GM12892 (cell line): ENCODE data around the gene APOBEC3F.
"Not testable (repeated sequence)": the region's sequence is repeated elsewhere in the genome, so short reads cannot be mapped to it uniquely, and the experiment has no call there.

Experiments used
- DNase-seq: peaks from one replicate; pipeline ENCODE4 v3.0.0; 2011; ENCODE audit not compliant: insufficient read length
- FAIRE-seq: peaks from 2 replicates; lab custom pipeline; 2011; peaks lifted over from hg19 to GRCh38; lab: Jason Lieb, UNC
- POLR2A ChIP-seq: IDR thresholded peaks from 2 replicates; pipeline ENCODE4 v1.6.1; 2011; ENCODE audit warnings: low read depth, low read length, control low read depth
- POLR2AphosphoS5 ChIP-seq: IDR thresholded peaks from 2 replicates; pipeline ENCODE4 v1.6.1; 2011; ENCODE audit warnings: low read depth, low read length, control low read depth
- TAF1 ChIP-seq: IDR thresholded peaks from 2 replicates; pipeline ENCODE4 v1.6.1; 2011; ENCODE audit warnings: low read depth, mild to moderate bottlenecking, control low read depth, low read length, borderline replicate concordance

Gene APOBEC3F

DNA sequence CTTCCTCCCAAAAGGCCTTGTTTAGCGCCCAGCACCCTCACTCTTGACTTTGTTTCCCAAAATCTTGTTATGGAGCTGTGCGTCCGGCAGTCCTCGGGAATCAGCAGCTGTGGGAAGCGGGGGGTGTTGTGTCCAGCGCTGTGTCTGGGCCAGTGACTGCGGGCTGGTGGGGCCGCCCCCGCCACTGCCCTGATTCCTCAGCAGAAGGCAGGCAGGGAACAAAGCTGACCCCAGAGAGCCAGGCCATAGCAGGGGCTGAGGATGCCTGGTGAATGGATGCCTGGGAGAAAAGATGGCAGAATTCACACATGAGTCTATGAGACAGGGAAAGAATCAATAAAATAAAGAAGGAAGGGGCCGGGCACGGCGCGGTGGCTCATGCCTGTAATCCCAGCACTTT is 24.1 kb upstream of the APOBEC3F start:
- no peak for TF ChIP-seq POLR2A
- TF ChIP-seq POLR2AphosphoS5, result no peak
- no peak for TF ChIP-seq TAF1
- FAIRE-seq, result no peak
- no peak for DNase-seq

DNA sequence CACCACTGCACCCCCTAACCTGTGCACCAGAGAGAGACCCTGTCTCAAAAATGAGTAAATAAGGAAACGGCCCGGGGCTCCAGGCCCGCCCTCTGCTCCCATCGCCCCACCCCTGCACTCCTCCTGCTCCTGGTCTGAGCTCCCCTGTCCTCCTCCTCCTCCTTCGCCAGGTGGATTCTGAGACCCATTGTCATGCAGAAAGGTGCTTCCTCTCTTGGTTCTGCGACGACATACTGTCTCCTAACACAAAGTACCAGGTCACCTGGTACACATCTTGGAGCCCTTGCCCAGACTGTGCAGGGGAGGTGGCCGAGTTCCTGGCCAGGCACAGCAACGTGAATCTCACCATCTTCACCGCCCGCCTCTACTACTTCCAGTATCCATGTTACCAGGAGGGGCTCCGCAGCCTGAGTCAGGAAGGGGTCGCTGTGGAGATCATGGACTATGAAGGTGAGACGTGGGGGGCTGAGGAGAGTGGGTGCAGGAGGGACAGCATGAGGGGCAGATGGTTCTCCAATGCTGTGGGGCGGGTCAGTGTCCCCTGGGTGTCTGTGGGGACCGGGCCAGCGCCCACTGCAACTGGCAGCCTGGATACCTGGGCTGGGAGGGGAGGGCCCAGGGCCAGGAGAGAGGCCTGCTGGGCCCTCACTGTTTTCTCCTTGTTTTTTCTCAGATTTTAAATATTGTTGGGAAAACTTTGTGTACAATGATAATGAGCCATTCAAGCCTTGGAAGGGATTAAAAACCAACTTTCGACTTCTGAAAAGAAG is 22.9 kb upstream of the APOBEC3F start:
- no peak for FAIRE-seq
- no peak for TF ChIP-seq POLR2AphosphoS5
- no peak for DNase-seq

DNA sequence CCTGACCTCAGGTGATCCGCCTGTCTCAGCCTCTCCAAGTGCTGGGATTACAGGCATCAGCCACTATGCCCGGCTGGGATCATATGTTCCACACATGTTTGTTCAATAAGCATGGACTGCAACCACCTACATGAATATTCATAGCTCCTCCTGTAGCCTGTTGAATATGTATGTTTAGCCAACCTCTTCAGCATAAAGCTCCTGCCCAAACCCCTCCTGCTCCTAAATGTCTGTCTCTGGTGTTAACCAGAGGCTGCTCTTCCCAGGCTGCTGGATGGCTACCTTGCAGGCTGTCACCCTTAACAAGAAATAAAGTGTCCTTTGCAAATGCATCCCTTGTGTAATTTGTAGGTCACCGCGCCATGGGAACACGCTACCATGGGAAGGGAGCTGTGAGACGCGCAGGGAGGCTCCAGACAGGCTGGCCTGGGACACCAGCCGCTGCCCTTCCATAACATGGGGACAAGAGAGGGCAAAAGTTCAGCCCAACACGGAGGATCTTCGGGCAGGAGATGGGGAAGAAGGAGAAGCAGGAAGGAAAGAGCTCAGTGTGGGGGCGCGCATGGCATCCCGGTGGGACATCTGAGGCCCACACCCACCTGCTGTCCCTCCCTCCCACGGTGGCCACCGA is 20.5 kb upstream of the APOBEC3F start:
- DNase-seq, result not testable (repeated sequence)
- FAIRE-seq, result peak; percentile 95

DNA sequence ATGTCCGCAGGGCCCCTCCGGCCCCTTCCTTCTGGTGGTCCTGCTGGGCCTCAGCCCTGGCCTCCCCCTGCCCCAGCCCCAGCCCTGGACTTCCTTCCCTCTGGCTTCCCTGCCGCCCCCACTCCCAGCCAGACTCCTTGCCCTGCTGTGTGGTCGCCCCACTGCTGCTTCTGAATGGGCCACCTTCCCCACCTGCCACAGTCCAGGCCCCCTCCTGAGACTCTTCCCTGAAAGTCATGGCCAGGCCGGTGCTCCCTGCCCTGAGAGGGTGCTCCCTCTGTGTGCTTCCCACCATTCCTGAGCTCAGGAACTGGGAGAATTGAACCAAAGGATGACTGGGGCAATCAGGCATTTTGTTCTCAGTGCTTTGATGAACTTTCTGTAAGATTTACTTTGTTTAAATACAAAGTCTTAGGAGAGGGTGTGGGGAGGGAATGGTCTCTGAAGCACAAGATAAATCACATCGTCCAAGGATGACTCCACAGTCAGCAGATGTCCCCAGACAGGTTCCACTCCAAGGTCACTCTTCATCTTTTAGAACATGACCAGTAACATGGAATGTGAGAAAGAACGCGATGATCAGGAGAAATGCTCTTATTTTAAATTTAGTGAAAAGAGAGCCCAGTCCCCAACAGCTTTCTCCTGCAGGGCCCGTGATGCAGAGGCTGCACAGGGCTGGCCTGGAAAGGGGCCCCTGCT is 19.0 kb upstream of the APOBEC3F start:
- peak; percentile 82 for FAIRE-seq
- no peak for DNase-seq

DNA sequence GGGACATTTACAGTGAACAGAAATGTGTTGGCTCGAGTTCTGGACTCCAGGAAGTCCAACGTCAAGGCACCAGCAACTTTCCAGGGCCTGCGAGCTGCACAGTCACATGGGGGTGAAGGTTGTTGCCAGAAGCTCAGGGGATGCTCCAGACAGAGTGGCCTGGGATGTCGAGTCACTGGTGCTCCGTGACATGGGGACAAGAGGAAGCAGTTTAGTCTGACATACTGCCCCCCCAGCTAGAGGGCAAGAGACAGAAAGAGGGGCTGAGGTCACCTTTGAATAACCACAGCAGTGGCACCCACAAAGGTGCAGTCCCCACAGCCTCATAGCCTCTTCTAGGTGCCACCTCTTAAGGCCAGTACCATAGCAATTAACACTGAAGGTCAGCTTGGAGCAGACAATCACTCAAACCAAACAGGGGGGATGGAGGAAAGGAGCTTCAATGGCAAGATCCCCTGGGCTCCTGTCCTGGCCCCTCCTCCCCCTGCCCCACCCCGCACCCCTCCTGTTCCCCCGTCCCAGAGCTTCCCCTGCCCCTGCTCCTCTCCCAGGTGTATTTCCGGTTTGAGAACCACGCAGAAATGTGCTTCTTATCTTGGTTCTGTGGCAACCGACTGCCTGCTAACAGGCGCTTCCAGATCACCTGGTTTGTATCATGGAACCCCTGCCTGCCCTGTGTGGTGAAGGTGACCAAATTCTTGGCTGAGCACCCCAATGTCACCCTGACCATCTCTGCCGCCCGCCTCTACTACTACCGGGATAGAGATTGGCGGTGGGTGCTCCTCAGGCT is 15.9 kb upstream of the APOBEC3F start:
- peak; percentile 30 for FAIRE-seq
- no peak for DNase-seq
- TF ChIP-seq POLR2AphosphoS5, result no peak
- TF ChIP-seq POLR2A, result no peak
- no peak for TF ChIP-seq TAF1

More for the DNA sequence above, 19.0 kb upstream of the APOBEC3F start:
- TF ChIP-seq POLR2A, result no peak
- no peak for TF ChIP-seq TAF1
- TF ChIP-seq POLR2AphosphoS5, result no peak

DNA sequence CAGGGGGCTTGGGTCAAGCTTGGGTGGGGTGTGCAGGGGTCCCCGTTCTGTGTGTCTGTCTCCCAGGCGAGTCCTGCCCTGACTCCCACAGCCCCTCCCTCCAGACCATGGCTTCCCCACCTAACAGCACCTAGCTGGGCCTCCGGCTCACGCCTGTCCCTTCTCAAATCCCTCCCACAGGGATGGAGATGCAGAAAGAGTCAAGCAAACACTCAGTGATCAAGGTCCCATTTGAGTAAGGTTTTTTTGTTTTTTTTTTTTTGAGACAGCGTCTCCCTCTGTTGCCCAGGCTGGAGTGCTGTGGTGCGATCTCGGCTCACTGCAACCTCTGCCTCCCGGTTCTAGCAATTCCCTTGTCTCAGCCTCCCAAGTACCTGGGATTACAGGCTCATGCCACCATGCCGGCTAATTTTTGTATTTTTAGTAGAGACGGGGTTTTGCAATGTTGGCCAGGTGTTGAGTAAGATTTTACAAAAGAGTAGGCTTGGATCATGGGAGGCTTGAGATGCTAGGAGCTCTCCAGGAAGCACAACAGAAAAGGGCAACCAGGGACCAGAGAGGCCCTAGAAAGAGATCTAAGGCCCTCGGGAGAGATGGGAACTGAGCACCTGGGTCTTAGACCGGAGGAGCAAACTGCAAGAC is 14.0 kb upstream of the APOBEC3F start:
- DNase-seq (no peak), FAIRE-seq (no peak)
- TF ChIP-seq TAF1 (no peak), POLR2AphosphoS5 (no peak), POLR2A (no peak)

DNA sequence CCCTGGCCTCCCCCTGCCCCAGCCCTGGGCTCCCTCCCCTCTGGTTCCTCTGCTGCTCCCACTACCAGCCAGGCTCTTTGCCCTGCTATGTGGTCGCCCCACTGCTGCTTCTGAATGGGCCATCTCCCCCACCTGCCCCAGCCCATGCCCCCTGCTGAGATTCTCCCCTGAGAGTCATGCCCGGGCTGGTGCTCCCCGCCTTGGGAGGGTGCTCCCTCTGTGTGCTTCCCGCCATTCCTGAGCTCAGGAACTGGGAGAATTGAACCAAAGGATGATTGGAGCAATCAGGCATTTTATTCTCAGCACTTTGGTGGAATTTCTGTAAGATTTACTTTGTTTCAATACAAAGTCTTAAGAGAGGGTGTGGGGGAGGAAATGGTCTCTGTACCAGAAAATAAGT is 12.9 kb upstream of the APOBEC3F start:
- no peak for TF ChIP-seq POLR2A
- TF ChIP-seq TAF1, result no peak
- TF ChIP-seq POLR2AphosphoS5, result no peak
- no peak for FAIRE-seq
- DNase-seq, result no peak

DNA sequence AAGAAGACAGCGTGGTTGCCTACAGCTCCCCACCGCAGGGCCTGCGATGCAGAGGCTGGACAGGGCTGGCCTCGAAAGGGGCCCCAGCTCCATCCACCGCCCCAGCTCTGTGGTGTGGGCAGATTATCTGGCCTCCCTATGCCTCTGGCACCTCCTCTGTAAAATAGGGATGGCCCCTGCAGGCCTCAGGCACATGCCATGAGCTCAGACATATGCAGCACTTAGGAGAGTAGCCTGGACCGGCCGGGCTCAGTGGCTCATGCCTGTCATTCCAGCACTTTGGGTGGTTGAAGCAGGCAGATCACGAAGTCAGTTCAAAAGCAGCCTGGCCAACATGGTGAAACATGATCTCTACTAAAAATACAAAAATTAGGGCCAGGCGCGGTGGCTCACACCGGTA is 12.4 kb upstream of the APOBEC3F start:
- TF ChIP-seq POLR2A, result no peak
- TF ChIP-seq TAF1, result no peak
- no peak for TF ChIP-seq POLR2AphosphoS5
- DNase-seq, result no peak
- FAIRE-seq, result no peak

DNA sequence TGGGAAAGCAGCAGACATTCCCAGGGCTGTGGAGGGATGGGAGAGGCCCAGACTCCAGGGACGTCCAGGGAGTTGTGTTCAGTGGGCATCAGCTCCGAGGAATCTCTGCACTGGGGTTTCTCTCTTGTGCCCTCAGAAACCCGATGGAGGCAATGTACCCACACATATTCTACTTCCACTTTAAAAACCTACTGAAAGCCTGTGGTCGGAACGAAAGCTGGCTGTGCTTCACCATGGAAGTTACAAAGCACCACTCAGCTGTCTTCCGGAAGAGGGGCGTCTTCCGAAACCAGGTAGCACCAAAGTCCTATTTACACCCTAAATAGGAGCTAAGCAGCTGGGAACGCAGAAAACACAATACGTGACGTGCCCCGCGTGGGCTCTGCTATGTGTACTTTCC is 11.4 kb upstream of the APOBEC3F start:
- DNase-seq, result no peak
- FAIRE-seq, result no peak
- no peak for TF ChIP-seq POLR2A
- TF ChIP-seq POLR2AphosphoS5, result no peak
- no peak for TF ChIP-seq TAF1

DNA sequence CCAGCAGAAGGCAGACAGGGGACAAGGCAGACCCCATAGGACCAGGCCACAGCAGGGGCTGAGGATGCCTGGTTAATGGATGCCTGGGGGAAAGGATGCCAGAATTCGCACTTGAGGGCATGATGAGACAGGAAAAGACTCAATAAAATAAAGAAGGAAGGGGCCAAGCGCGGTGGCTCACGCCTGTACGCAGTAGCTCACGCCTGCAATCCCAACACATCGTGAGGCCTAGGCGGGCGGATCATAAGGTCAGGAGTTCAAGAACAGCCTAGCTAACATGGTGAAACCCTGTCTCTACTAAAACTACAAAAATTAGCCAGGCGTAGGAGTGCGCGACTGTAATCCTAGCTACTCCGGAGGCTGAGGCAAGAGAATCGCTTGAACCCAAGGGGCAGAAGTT is 10.0 kb upstream of the APOBEC3F start:
- no peak for FAIRE-seq
- TF ChIP-seq POLR2A, result no peak
- no peak for DNase-seq

DNA sequence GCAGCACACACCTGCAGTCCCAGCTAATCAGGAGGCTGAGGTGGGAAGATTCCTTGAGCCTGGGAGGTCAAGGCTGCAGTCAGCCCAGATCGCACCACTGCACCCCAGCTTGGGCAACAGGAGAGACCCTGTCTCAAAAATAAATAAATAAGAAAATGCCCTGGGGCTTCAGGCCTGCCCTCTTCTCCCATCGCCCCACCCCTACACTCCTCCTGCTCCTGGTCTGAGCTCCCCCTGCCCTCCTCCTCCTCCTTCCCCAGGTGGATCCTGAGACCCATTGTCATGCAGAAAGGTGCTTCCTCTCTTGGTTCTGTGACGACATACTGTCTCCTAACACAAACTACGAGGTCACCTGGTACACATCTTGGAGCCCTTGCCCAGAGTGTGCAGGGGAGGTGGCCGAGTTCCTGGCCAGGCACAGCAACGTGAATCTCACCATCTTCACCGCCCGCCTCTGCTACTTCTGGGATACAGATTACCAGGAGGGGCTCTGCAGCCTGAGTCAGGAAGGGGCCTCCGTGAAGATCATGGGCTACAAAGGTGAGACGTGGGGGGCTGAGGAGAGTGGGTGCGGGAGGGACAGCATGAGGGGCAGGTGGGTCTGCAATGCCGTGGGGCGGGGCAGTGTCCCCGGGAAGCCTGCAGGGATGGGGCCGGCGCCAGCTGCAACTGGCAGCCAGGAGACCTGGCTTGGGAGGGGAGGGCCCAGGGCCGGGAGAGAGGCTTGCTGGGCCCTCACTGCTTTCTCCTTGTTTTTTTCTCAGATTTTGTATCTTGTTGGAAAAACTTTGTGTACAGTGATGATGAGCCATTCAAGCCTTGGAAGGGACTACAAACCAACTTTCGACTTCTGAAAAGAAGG is 9.0 kb upstream of the APOBEC3F start:
- FAIRE-seq, DNase-seq: not testable (repeated sequence)

DNA sequence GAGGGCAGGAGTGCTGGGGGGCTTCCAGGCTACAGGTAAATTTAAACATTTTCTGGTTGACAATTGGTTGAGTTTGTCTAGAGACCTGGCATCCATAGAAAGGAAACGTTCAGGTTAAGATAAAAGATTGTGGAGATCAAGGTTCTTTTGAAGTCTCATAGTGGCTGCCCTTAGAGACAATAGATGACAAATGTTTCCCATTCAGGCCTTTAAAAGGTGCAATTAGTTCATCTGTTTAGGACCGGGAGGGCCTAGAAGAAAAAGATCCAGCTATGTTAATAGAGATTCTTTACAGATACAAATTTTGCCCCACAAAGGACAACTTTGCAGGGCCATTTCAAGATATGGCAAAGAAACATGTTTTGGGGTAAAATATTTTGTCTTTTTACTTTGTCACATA is 3.6 kb upstream of the APOBEC3F start:
- not testable (repeated sequence) for FAIRE-seq, DNase-seq
